22Rv1 (cell line): ENCODE results near the gene FLNB.

Experiments
- CTCF ChIP-seq: fragments of 450-650 bp; IDR thresholded peaks from 2 replicates; pipeline ENCODE4 v1.5.1; 2017; ENCODE audit warnings: mild to moderate bottlenecking
- ZFX ChIP-seq: fragments of 450-650 bp; IDR thresholded peaks from 2 replicates; pipeline ENCODE4 v1.6.1; 2017; ENCODE audit warnings: antibody characterized with exemption, borderline replicate concordance

GRCh38 chr3:58016710-58017109, 8.5 kb downstream of the FLNB start:
- TF ChIP-seq CTCF (no peak), ZFX (no peak)
